CMK (cell line): ENCODE data around the gene PIP5KL1.

ENCODE experiments used
- DNase-seq: peaks from one replicate; pipeline ENCODE4 v3.0.0-alpha.2; 2010; ENCODE audit warnings: low read depth

PIP5KL1 gene

DNA sequence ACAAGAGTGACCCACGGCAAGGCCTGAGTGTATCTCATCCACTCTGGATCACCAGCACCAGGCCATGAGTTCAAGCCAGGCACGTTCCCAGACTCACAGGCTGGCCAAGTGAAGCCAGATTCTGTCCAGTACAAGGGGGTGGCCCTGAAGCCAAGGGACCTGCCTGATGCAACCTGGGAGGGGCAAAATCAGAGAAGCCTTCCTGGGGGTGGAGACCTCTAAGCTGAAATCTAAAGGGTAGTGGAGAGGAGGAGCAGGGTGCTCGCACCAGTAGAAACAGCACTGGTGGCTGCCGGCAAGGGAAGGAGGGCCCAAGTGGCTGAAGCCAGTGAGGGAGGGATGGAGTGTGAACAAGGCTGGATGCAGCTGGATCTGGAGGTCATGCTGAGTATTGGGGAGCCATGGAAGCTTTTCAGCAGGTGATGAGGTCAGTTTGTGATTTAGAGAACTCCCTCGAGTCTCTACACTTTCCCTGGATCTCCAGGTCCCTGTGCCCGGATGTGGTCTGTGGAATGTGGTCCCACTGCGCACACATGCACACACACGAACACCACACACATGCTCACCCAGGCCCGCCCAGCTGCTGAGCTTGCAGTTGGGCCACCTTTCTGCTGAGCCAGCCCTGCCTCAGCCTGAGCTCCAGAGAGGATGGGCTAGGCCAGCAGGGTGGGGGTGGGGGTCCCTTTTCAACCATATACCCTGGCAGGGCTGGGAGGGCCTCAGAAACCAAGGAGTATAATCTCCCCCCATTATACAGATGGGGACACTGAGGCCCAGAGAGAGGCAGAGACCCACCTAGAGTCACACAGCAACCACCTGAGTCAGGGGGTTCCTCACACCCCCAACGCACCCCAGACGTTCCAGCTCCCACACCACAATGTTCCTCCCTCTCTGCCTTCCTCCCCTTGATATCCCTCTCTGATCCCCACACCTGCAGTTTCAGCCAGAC is 1.6 kb downstream of the PIP5KL1 start:
- no peak for DNase-seq

DNA sequence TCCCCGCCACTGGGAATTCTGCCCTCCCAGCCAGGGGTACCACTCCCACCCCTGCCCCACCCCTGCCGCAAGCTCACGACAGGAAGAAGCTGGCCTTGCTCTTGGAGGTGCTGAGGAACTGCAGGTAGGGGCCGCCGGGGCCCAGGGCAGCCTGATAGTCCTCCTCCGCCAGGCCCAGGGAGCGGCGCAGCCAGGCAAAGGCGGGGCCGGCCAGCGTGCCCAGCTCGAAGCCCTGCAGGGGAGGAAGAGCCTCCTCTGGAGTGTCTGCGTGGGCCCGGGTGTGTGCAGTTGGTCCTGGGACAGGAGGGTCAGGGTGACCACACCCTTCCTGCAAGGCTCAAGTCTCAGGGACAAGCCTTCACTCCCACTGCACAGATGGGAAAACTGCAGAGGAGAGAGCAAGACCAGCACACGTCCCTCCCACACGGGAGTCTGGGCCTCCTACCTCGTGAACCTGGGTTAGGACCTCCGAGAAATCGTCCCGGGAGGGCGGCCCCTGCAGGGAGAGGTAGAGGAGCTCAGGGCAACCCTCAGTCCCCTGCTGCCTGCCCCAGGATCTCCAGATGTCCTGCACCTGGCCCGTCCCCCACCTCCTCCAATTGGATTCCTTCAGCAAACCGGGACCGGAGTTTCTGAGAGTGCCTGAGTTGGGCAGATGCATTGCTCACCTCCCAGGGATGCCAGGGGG is 2.4 kb downstream of the PIP5KL1 start:
- DNase-seq = no peak

DNA sequence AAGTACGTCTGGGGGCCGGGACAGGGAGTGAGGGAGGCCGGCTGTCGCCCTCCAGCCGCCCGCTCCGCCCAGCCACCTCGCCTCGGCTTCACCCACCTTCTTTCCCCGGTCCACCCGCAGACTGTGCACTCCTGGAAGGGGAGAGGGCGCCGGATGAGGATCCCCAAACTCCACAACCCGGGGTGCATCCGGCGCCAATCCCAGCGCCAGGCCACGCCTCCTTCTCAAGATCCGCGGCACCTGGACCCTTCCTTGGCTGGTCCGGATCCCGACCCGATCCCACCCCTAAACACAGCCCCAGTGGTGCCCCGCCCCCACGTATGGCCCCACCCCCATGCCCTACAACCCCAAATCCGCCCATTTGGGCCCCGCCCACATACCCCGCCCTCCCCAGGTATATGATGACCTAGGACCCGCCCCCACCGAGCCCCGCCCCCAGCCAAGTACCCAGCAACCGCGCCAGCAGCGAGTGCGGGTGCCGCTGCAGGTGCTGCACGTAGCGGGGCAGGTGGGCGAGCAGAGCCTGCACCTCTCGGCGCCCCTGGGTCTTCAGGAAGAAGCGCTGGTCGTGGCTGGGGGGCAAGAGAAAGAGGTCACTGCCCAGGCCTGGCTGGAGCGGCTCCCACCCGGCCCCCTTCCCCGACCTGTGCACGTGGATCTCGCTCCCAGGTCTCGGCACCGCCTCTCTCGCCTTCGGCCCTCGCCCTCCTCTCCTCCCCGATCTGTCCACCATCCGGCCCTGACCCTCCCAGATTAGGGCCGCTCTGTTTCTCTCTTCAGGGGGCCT is 3.2 kb downstream of the PIP5KL1 start:
- DNase-seq = no peak

DNA sequence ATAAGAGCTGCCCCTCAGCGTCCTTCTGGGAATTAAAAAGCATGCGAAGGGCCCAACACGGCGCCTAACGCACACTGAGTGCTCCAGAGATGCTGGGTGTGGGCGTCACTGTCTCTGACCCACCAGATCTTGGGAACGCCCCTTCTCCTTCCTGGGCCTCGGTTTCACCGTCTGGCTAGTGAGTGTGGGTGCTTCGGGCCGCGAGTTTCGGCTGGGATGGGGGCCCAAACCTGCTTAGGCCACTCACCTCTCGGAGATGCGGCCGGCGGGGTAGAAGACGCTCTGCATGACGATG is 3.7 kb downstream of the PIP5KL1 start:
- DNase-seq = no peak

DNA sequence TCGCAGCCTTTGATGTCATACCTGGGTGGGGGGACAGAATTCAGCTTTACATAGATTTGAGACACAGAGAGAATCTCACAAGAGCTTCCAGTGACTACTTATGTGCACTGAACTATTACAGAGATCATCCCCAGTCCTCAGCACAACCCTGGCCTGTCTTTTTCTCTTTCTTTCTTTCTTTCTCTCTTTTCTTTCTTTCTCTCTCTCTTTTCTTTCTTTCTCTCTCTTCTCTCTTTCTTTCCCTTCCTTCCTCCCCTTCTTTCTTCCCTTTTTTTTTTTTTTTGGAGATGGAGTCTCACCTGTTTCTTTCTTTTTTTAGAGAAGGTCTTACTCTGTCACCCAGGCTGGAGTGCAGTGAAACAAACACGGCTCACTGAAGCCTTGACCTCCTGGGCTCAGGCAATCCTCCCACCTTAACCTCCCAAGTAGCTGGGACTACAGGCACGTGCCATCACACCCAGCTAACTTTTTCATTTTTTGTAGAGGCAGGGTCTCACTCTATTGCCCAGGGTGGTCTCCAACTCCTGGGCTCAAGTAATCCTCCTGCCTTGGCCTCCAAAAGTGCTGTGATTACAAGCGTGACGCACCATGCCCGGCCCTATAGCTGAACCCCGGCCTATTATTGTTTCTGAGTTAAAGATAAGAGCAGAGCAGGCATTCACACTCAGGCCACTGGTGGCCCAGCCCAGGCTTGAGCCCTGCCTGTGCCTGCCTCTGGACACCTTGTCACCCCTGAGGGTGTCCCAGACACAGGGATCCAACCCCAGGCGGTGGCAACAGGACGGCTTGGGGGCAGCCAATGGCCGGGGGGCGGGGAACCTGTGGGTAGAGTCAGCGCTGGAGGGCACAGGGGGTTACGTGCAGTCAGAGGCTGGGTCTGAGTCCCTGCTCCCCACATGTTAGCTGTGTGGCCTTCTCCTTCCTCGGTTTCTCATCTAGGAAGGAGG is 4.3 kb downstream of the PIP5KL1 start:
- no peak for DNase-seq

DNA sequence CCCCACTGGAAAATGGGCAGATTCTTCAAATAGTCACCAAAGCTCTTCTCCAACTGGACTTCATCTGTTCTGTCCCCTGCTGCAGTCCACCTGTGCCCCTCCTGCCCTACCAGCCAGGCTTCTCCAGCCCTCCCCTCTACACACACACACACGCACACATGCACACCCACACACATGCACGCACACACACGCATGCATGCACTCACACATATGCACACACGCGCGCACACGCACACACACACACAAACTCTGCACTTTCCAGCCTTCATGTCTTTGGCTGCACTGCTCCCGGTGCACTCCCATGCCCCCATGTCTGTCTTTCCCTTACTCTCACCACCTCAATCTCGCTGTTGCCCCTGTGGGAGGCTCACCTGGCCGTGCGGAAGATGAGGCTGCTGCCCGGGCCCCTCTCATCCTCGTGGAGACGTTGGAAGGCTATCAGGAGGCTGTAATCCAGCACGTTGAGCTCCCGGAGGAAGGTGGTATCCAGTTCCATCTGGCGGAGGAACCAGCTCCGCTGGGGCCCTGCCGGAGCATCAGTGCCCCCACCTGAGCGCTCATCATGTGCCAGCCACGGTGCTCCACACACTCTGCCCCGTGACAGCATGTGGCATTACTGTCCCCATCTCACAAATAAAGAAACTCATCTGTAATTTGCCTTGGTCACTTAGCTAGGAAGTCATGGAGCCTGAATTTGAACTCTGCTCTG is 5.7 kb downstream of the PIP5KL1 start:
- no peak for DNase-seq

DNA sequence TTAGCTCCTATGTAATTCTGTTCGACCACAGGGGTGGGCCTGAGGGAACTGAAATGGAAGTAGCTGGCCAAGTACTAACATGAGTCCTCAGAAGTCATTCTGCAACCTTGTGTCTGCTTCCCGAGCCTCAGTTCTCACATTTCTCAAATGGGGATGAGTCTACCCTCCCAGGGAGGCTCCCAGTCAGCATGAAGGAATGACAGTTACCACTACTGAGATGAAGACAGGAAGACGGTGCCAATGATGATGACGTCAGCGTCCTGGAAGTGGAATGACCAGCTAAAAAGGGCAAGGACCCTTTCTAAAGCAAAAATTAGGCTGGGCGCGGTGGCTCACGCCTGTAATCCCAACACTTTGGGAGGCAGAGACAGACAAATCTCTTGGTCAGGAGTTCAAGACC is 6.8 kb downstream of the PIP5KL1 start:
- no peak for DNase-seq

DNA sequence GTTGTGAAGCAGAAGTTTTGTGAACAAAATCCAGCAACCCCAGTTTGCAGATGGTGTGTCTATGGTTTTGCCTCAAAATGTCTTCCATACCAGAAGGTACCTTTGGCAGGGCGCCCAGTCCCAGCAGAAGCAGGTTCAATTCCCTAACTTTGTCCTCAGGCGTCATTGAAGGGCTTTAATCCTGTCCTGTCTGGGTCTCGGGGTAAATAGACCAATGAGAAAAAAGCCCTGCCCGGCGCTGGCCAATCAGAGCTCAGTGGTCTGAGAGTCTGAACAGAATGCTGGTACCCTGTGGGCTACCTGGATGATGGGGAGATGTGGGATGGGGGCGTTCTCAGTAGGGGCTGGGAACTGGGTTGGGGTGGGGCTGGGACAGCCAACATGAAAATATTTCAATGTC is 7.5 kb downstream of the PIP5KL1 start:
- no peak for DNase-seq

DNA sequence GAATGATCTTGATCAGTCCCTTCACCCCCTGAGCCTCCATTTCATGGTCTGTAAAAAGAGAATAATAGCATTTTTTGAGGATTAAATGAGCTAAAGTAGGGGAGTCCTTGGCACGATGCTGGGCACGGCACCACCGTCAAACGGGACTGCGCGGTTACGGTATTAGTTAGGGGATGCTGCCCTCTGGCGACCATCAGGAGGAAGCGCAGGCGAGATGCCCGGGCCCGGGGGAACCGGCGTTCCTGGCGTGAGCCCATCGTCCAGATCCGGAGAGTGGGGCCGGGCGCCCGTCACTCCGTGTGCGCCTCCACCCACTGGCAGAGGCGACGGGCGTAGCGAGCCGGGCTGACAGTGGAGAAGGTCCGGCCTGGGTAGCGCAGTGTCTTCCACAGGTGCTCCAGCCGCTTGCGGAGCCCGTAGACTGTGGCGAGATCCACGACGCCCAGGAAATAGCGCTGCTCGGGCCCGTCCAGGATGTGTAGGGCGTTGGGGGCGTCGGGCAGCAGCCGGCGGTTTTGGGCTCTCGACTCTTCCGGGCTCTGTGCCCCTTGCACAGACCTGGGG is 8.9 kb downstream of the PIP5KL1 start:
- DNase-seq = no peak

DNA sequence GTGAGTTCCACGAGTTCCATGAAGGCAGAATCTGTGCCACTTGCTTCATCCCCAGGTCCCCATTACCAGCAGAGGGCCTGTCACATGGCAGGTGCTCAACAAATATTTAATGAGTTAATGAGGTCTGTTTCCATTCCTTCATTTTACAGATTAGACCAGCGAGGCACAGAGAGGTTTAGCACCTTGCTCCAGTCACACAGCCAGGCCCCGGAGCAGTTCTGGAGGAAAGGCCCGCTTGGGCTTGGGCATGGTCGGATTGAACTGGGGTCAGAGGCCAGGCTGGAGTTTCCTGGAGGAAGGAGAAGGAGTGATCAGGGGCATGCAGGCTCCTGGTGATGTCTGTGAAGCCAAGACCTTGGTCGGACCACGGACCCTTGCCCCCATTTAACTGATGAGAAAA is 9.8 kb downstream of the PIP5KL1 start:
- DNase-seq = no peak

DNA sequence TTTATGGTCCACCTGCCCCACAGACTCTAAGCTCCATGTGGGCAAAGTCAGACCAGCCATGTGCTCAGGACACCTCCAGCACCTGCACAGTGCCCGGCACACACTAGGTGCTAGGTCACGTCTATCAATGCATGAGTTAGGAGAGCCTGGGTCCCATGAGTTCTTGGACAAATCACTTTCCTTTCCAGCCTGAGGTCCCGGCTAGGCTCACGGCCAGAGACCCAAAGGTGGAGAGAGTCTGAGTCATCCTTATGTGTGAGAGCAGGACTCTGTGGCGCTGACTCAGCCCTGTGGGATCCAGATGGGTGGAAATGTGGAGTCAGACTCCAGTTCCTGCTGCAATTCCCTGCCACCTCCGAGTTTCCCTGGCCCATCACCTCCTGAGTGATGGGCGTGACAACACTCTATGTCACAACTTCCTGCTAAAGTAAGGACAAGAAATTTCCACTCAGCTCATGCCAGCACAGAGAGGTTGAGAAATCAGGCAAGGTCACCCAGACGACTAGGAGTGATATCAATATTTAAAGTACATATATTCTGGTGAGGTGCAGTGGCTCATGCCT is 11.2 kb downstream of the PIP5KL1 start:
- DNase-seq = no peak

DNA sequence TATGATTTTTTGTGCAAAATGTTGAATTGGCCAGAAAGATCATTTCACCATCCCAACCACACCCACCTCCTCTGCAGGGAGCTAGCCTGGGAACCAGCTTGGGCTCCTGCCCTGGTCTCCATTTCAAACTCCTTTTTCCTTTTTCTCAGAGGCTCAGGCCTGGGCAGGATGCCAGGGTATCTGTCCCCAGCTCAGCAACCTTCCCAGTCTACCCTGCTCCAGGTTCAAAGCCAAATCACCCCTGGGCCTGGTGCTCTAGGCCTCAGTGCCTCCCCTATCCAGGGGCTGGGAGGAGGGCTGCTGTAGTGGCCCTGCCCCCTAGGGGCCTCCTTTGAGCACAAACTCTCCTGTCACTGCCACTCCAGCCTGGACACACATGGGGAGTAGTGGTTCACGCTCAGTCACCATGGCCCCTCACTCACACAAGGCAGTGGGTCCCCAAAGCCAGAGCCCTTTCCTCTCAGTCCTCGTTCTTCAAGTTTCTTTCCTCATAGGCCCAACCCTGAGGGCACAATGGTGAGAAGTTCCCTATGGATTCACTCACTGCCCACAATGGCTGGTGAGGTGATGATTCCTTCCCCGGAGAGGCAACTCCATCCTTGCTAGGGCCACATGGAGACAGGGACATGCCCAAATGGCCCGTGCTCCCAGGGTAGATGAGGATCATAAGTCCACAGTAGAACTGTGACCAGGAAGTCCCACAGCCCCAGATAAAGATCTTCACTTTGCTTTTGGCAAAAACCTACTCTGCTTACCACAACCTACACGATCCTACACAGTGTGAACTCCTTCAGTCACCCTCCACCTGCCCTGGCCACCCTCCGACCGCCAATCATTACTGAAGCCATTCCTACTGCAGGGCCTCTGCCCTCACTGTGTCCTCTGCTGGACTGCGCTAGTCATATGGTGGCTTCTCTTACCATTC is 12.1 kb downstream of the PIP5KL1 start:
- DNase-seq = no peak

DNA sequence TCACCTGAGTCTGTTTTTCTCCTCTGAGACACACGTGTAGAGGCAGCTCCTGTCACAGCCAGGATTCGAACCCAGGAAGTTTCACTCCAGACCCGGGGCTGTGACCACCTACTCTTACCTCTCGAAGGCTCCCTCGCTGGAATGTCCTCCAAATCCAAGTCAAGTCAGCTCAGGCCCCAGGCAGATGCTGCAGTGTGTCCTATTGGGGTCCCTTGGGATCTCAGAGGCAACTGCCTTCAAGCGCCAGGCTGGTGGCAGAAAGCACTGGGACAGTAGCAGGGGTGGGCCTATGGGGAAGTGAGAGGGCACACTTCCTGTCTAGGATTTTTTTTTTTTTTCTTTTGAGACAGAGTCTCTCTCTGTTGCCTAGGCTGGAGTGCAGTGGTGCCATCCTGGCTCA is 13.0 kb downstream of the PIP5KL1 start:
- no peak for DNase-seq

DNA sequence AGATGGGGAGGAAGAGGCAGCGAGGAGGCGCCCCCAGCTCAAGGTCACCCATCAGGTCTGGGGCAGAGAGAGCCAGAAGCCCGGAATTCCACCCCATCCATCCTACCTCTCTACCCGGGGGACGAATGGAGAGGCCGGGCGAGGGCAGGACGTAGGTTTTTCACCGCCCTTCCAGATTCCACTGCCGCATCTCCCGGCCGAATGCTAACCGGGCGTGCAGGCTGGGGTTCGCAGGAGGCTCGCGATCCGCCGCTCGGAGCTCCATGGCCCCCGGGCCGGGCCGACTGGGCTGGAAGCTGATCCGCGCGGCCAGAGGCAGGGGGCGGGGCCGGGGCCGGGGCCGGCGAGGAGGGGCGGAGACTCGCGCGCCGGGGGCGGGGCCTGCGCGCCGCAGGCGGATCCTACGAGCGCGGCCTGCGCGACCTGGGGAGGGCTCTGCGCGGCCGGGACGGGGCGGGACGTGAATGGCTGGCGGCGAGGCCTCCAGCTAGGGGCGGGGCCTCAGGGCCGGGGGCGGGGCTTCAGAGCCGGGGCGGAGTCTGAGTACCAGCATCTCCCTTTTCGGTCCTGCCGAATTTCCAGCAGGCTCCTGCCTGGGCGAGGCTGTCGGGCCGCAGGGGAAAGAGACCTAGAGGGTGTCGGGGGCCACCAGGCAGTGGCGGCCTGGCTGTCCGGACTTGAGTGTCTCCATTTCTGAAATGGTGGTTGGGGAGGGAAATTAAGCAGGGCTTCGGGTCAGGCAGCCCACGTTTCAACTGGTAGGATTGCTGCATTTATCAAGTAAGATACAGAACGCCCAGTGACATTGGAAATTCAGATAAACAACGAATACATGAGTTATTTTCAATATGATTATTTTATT is 13.6 kb downstream of the PIP5KL1 start, which contains the start of gene ST6GALNAC4:
Gene ST6GALNAC4 (minus strand): TSS at position 322 of the 862 bp plus-strand sequence. CDS start 622 bp downstream, outside the sequence.
- DNase-seq = no peak

DNA sequence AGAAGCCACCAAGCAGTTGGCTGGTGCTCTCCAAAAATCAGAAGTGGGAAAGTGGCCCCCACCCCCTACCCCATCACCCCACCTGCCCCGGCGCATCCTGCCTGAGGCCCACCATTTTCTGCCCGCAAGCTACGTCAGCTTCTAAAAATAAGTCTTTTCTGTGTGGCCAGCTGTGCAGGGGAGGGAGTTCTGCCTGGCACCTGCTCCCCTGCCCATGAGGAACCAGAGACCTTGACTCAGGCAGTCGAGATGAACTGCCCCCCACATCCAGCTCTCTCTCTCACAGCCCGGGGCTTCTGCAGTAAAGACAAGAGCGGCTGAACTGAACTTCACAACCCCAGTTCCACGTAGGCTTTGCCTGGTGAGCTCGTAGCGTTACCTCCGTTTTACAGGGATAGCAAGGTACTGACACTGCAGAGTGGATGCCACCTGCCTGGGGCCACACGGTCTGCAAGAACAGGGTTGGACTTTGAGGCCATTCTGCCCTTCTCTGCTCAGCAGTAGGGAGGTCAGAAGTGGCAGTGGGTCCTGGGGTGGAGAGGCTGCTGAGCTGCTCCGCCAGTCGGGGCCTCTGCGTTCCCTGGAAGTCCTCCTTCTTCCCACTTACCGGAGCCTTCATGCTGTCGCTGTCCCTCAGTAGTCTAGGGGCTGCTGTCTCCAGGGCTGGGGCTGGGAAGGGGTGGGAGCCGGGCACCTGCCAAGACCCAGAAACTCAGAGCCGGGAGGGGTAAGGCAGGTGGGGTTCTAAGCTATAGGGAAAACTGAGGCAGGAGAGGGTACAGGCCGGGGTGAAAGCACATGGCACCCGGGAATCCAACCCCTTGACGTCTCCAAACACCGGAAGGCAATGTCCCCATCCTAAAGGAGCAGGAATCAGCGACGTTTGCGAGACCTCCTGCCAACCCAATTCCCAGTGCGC is 14.5 kb downstream of the PIP5KL1 start:
- no peak for DNase-seq

DNA sequence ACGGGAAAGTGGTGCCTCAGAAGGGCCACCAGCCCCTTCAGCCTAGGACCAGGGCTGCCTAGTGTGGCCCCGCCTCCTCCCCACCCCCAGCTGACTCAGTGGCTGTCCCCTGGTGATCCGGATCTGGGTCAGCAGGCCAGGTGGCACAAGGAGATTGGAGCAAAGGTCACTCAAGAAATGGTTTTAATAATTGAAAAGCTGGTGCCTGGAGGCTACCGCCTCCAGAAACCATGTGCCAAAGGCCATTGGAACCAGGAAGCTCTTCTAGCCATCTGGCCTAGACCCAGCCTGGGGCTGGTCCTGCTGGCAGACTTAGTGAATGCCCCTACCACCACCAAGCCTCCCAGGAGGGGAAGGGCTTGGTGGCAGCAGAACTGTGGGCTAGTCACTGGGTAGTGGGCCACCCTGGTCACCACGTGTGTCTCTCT is 15.2 kb downstream of the PIP5KL1 start:
- no peak for DNase-seq

DNA sequence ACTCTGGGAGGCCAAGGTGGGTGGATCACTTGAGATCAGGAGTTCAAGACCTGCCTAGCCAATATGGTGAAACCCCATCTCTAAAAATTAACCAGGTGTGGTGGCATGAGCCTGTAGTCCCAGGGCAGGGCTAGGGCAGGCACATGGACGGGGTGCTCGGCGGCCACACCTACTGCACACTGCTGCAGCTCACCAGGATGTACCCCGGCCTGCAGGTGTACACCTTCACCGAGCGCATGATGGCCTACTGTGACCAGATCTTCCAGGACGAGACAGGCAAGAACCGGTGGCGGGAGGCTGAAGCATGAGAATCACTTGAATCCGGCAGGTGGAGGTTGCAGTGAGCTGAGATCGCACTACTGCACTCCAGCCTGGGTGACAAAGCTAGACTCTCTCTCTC is 16.9 kb downstream of the PIP5KL1 start:
- DNase-seq = no peak
